Measurements from ENCODE around the gene KCNIP4.

The KCNIP4 gene

DNA sequence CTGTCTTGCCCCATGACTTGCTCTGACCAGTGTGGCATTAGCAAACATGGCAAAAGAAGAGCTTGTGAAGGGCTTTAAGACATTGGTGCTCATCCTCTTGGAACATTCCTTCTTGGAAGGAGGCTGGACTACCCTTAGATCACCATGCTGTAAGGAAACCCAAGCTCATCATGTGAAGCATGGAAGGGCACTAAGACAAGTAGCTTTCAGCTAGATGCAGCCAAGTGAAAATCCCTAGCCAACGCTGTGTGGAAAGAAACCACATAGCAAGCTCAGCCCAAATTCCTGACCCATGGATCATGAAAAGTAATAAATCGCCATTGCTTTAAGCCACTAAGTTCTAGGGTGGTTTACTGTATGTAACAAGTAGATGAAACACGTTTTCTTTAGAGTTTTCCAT lies 1260.7 kb downstream of the KCNIP4 start:
- DNase-seq (ENCODE audit: low read depth in 1 of 2, low spot score in 1 of 2), result no peak

DNA sequence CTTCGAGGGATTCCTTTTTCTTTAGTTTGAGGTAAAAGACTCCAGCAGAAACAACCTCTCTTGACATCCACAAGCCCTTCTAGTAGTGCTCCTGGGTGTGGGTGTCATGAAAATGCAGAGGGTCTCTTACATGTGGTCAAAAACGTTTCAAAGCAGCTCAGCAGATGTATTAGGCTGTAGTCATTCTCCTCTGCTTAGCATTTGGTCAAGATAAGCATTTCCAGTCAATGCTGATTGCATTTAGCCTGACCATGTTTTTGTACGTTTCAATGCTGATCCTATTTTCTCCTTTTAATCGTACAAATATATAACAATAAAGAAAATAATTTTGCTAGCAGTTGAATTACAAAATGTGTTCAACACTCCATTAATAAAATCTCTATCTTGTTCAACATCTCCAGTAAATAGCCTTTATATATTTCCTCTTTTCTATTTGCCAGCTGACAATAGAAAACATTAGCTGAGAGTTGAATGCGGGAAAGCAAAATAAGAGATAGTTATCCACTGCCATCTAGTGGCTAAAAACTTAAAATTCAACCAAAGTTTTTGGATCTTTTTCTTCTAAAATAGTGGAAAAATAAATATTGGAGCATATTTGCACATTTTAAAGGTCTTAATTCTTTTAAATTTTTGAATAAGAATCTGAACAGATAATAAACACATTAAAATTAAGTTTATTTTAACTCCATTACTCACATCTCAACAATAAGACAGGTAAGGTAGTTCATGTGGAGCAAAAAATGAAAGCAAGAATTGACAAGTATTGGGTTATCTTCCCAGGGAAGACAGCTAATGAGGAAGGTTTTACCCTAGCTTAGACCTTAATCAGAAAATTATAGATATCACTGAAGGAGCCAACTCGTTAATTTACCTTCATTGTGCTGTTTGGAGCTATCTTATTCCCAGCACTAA lies 1263.5 kb downstream of the KCNIP4 start:
- no peak for DNase-seq (ENCODE audit: low read depth in 1 of 2, low spot score in 1 of 2)

- DNase-seq (ENCODE audit: low read depth in 1 of 2, low spot score in 1 of 2), result no peak
Measured at GRCh38 chr4:20683766-20684165, 1264.8 kb downstream of the KCNIP4 start.

GRCh38 chr4:20682853-20683252 lies 1265.7 kb downstream of the KCNIP4 start:
- no peak for DNase-seq (ENCODE audit: low read depth in 1 of 2, low spot score in 1 of 2)

DNA sequence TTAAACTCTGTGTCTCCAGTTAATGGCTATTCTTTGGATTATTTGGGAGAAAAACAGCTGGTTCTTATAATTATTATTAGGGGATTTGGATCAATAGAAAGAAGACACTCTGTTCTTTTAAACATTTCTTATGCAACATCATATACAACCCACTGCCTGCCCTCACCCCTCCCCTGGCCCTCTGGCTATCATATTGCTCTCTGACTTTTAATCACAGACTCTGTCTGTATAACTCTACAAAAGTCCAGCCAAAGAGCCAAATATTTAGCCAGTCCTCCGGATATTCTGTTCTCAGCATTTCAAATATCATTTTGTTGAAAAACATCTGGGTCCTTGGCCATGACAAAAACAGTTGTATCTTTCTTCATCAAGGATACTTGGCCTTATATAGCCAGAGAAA lies 1267.3 kb downstream of the KCNIP4 start:
- DNase-seq (ENCODE audit: low read depth in 1 of 2, low spot score in 1 of 2), result no peak

DNA sequence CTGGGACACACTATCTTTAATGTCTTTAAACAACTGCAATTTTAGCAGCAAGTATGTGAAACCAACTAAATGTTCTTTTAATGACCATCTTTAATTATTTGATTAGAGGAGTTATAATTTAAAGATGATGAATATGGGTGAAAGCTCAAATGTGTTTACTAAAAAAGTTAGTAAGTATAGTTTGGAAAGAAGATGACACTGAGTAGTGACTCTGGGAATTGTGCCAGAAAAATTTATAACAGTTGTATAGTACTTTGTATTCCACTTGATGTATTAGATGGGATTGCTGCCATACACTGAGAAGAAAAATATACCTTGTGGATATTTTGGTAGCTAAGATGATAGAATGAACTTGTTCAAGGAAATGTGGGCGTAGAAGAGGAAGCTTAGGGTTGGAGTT lies 1267.8 kb downstream of the KCNIP4 start:
- no peak for DNase-seq (ENCODE audit: low read depth in 1 of 2, low spot score in 1 of 2)

DNA sequence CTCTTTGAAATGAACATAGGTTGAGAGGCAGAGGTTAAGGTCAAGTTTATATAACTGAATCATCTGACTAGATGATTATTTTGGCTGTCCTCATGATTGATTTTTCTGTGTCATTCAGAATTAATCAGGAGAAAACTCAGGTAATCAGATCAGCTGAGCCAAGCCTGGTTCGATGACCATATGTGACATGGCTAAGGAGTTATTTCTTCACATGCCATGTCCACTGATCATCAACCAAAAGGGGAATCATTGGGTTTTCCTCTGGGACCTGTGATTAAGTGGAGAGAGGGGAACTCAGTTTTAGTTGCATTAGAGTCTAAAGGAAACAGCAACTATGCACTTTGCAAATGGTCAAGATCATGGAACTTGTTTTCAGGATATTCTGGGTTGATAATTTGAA lies 1268.6 kb downstream of the KCNIP4 start:
- no peak for DNase-seq (ENCODE audit: low read depth in 1 of 2, low spot score in 1 of 2)

All from activated T-helper 1 cell treated with anti-CD3 and anti-CD28 coated beads, Interleukin-2, amount 50 U/mL, for 16 hours (primary cell).